Liver (tissue), 9 donors: Measurements from ENCODE around the gene STRIT1. TPM values are rescaled to one million over a fixed set of nuclear protein-coding genes. Genes with fewer than 3 reads are reported as not detected.

Experiments
- DNase-seq: peaks from one replicate; pipeline ENCODE4 v3.0.0-alpha.2; 2017; ENCODE audit warnings: low spot score
- H3K27ac ChIP-seq, 2 donors: one replicate each; pipeline ENCODE4 v1.7.0; 2013; ENCODE audit warnings: inconsistent platforms in 2 of 2, low read length in 2 of 2, control low read depth in 1 of 2, low read depth in 1 of 2, mild to moderate bottlenecking in 1 of 2
- H3K27me3 ChIP-seq, 4 donors: one replicate each; pipeline versions ENCODE4 v1.6.1 to v1.7.0; 2013; ENCODE audit warnings: low read length in 3 of 4, inconsistent platforms in 1 of 4, mild to moderate bottlenecking in 1 of 4, moderate library complexity in 1 of 4; ENCODE audit not compliant: control insufficient read depth in 4 of 4, insufficient read depth in 4 of 4
- H3K36me3 ChIP-seq, 4 donors: one replicate each; pipeline versions ENCODE4 v1.6.1 to v1.7.0; 2013; ENCODE audit warnings: low read length in 3 of 4, mild to moderate bottlenecking in 3 of 4, low read depth in 1 of 4, moderate library complexity in 1 of 4; ENCODE audit not compliant: control insufficient read depth in 4 of 4, insufficient read depth in 3 of 4
- H3K4me1 ChIP-seq, 4 donors: one replicate each; pipeline versions ENCODE4 v1.6.1 to v1.7.0; 2013; ENCODE audit warnings: low read length in 3 of 4, mild to moderate bottlenecking in 3 of 4, moderate library complexity in 1 of 4; ENCODE audit not compliant: control insufficient read depth in 4 of 4, insufficient read depth in 4 of 4
- H3K4me3 ChIP-seq, 3 donors: one replicate each; pipeline versions ENCODE4 v1.6.1 to v1.7.0; 2013; ENCODE audit warnings: low read length in 3 of 3, control low read depth in 1 of 3, low read depth in 1 of 3, mild to moderate bottlenecking in 1 of 3
- H3K9ac ChIP-seq, 2 donors: one replicate each; pipeline ENCODE4 v1.7.0; 2013; ENCODE audit warnings: low read length in 2 of 2, mild to moderate bottlenecking in 2 of 2, moderate library complexity in 2 of 2, control low read depth in 1 of 2, low read depth in 1 of 2
- H3K9me3 ChIP-seq, 4 donors: one replicate each; pipeline versions ENCODE4 v1.6.1 to v1.7.0; 2013; ENCODE audit warnings: low read length in 3 of 4; ENCODE audit not compliant: control insufficient read depth in 4 of 4
- CTCF ChIP-seq: fragments of 150-350 bp; IDR thresholded peaks from 2 replicates; pipeline ENCODE4 v1.5.1; 2017; ENCODE audit warnings: improper control_type of control experiment, low read depth, low read length; ENCODE audit not compliant: missing input control
- EGR1 ChIP-seq, 2 donors: IDR thresholded peaks; 2 replicates each; pipeline ENCODE4 v1.6.1; 2016 to 2018; ENCODE audit warnings: antibody characterized with exemption in 2 of 2, low read depth in 2 of 2
- FOXA1 ChIP-seq: IDR thresholded peaks from 2 replicates; pipeline ENCODE4 v1.6.1; 2016; ENCODE audit warnings: antibody characterized with exemption
- HNF4G ChIP-seq: IDR thresholded peaks from 2 replicates; pipeline ENCODE4 v1.6.1; 2016; ENCODE audit warnings: antibody characterized with exemption
- MAX ChIP-seq: IDR thresholded peaks from 2 replicates; pipeline ENCODE4 v1.6.1; 2016; ENCODE audit warnings: antibody characterized with exemption
- NR2F2 ChIP-seq: IDR thresholded peaks from 2 replicates; pipeline ENCODE4 v1.6.1; 2016; ENCODE audit warnings: antibody characterized with exemption
- REST ChIP-seq: IDR thresholded peaks from 2 replicates; pipeline ENCODE4 v1.6.1; 2016; ENCODE audit warnings: antibody characterized with exemption, mild to moderate bottlenecking
- SP1 ChIP-seq: IDR thresholded peaks from 2 replicates; pipeline ENCODE4 v1.6.1; 2018; ENCODE audit warnings: antibody characterized with exemption, mild to moderate bottlenecking
- TAF1 ChIP-seq: conservative IDR thresholded peaks from 2 replicates; pipeline ENCODE4 v1.6.1; 2016; ENCODE audit warnings: antibody characterized with exemption, mild to moderate bottlenecking
- YY1 ChIP-seq: IDR thresholded peaks from 2 replicates; pipeline ENCODE4 v1.6.1; 2016; ENCODE audit warnings: antibody characterized with exemption, mild to moderate bottlenecking
- WGBS: extraction: QIAGEN DNeasy Blood & Tissue Kit; methylation state at CpG from one replicate; pipeline ENCODE4 v1.1.7; 2013; 5-methylcytosine and 5-hydroxymethylcytosine counted together
- polyA plus RNA-seq, 2 donors: library from polyadenylated mRNA; stranded (reverse) in 1 of 2; unstranded in 1 of 2; fragments of 200-250 nt in 1 of 2; fragments of >200 nt in 1 of 2; fragmentation: Nextera tagmentation in 1 of 2; extraction: Ambion mirVana in 1 of 2; gene quantifications; one replicate each; pipeline versions ENCODE4 v1.2.1 to v1.2.3, GENCODE V29; 2013 to 2015
- total RNA-seq, 2 donors: library from RNA; depleted of rRNA; stranded (reverse); fragments of >200 nt; gene quantifications; one replicate each; pipeline ENCODE4 v1.2.3, GENCODE V29; 2014
- donor health status: healthy.
- donor health status: healthy.
- donor health status: healthy.
- donor health status: healthy.
- donor health status: healthy.

STRIT1 gene
- total and polyA plus RNA-seq, 4 donors = not detected

- TF ChIP-seq REST = no peak
- TF ChIP-seq HNF4G = no peak
- no peak for TF ChIP-seq FOXA1
- TF ChIP-seq MAX = no peak
- no peak for TF ChIP-seq NR2F2
Observed at GRCh38 chr3:155285936-155286335, 7.5 kb downstream of the STRIT1 start (continued).

- H3K9ac ChIP-seq = no peak overlapping the region
- no peak for TF ChIP-seq YY1
- no peak for TF ChIP-seq CTCF
- TF ChIP-seq TAF1 = no peak
- no peak for TF ChIP-seq NR2F2
- TF ChIP-seq EGR1 (IDR thresholded peaks at IDR 0.05; ENCODE audit: low read depth in 2 of 2) = no peak
- no peak for TF ChIP-seq SP1
- TF ChIP-seq REST = no peak
- no peaks in the 10 kb centered on the region for H3K36me3 ChIP-seq
- no peaks in the 10 kb centered on the region for H3K4me1 ChIP-seq
- no peak overlapping the region for H3K4me3 ChIP-seq
- no peak for DNase-seq
- H3K27ac ChIP-seq = no peak overlapping the region
- H3K27me3 ChIP-seq = no peaks in the 10 kb centered on the region
- H3K9me3 ChIP-seq = no peaks in the 10 kb centered on the region
- WGBS = 90% methylated on average over 8 of the region's 8 CpGs
Observed at GRCh38 chr3:155283092-155284056, 10.1 kb downstream of the STRIT1 start.
